NCI-H1048 (cell line): ENCODE data around the gene C16orf46.

Source experiments
- DNase-seq: peaks from one replicate; lab custom pipeline; 2025; lab: John Stamatoyannopoulos, UW

Gene C16orf46

GRCh38 chr16:81012974-81013373 lies 64.1 kb downstream of the C16orf46 start:
- DNase-seq: no peak
